ENCODE results near the gene SIVA1.

DNA sequence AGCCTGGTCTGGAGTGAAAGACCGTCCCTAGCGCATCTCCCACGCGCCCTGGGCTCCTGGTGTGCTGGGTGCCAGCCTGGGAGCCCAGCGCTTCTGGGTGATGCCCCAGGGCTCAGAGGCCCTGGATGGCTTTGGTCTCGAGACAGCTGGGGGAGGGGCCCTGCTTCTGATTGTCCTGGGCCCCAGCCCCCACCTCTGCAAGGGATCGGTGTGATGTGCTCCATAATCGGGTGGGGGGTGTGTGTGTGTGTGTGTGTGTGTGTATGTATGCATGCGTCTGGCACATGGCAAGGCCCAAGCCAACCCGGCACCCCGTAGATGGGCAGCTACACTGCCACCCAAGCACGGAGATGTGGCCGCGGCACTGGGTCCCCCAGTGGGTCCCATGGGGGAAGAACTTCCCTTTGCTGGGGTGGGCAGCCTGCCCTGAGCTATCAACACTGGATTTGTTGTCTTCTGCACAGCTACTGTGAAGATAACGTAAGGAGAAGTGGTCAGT lies 51.0 kb downstream of the SIVA1 start:
- TF ChIP-seq FOXK1 (CRISPR knock-in tag; IDR thresholded peaks at IDR 0.05) (no peak), IRF2 (CRISPR knock-in tag; IDR thresholded peaks at IDR 0.05; ENCODE audit: borderline replicate concordance, low read depth) (no peak), KAT7 (CRISPR knock-in tag; IDR thresholded peaks at IDR 0.05; ENCODE audit: borderline replicate concordance) (no peak), SP1 (CRISPR knock-in tag; conservative IDR thresholded peaks at IDR 0.05) (no peak), TP53 (CRISPR knock-in tag; IDR thresholded peaks at IDR 0.05) (no peak), CBFB (CRISPR knock-in tag; IDR thresholded peaks at IDR 0.05; ENCODE audit: low read depth) (no peak)
- TF ChIP-seq, protein P1, sequence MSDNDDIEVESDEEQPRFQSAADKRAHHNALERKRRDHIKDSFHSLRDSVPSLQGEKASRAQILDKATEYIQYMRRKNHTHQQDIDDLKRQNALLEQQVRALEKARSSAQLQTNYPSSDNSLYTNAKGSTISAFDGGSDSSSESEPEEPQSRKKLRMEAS (CRISPR knock-in tag; IDR thresholded peaks at IDR 0.05): no peak
- TF ChIP-seq, protein P2, sequence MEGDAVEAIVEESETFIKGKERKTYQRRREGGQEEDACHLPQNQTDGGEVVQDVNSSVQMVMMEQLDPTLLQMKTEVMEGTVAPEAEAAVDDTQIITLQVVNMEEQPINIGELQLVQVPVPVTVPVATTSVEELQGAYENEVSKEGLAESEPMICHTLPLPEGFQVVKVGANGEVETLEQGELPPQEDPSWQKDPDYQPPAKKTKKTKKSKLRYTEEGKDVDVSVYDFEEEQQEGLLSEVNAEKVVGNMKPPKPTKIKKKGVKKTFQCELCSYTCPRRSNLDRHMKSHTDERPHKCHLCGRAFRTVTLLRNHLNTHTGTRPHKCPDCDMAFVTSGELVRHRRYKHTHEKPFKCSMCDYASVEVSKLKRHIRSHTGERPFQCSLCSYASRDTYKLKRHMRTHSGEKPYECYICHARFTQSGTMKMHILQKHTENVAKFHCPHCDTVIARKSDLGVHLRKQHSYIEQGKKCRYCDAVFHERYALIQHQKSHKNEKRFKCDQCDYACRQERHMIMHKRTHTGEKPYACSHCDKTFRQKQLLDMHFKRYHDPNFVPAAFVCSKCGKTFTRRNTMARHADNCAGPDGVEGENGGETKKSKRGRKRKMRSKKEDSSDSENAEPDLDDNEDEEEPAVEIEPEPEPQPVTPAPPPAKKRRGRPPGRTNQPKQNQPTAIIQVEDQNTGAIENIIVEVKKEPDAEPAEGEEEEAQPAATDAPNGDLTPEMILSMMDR (IDR thresholded peaks at IDR 0.05): no peak
- TF ChIP-seq, protein P3, sequence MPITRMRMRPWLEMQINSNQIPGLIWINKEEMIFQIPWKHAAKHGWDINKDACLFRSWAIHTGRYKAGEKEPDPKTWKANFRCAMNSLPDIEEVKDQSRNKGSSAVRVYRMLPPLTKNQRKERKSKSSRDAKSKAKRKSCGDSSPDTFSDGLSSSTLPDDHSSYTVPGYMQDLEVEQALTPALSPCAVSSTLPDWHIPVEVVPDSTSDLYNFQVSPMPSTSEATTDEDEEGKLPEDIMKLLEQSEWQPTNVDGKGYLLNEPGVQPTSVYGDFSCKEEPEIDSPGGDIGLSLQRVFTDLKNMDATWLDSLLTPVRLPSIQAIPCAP (CRISPR knock-in tag; IDR thresholded peaks at IDR 0.05): no peak
